Neural cell (in vitro differentiated cells): Measurements from ENCODE around the gene POLR2H. TPM values are rescaled to one million over a fixed set of nuclear protein-coding genes. Genes with fewer than 3 reads are reported as not detected.

ENCODE experiments used
- H2AFZ ChIP-seq: fragments of 200-600, 300-800 bp; sonication (generic), shearing (Covaris generic); 2 replicates; pipeline ENCODE4 v1.6.0; 2014; ENCODE audit warnings: low read depth, mild to moderate bottlenecking, antibody characterized with exemption, low read length, moderate library complexity
- H3F3A ChIP-seq: fragments of 200-600 bp; shearing (Covaris generic); 2 replicates; pipeline ENCODE4 v1.6.1; 2016; ENCODE audit warnings: mild to moderate bottlenecking, moderate library complexity, mixed read lengths, antibody characterized with exemption, low read length; ENCODE audit not compliant: insufficient read depth, poor library complexity, severe bottlenecking
- H3K27ac ChIP-seq: fragments of 200-600, 300-800 bp; sonication (generic), shearing (Covaris generic); 2 replicates; pipeline ENCODE4 v1.5.1; 2014; ENCODE audit warnings: mild to moderate bottlenecking, low read length, moderate library complexity
- H3K27me3 ChIP-seq: fragments of 300-800, 200-600 bp; sonication (generic), shearing (Covaris generic); 2 replicates; pipeline ENCODE4 v1.6.0; 2014; ENCODE audit warnings: mild to moderate bottlenecking, low read depth, low read length, moderate library complexity; ENCODE audit not compliant: insufficient read depth
- H3K36me3 ChIP-seq: fragments of 300-800, 200-600 bp; sonication (generic), shearing (Covaris generic); 2 replicates; pipeline ENCODE4 v1.5.1; 2014; ENCODE audit warnings: mild to moderate bottlenecking, antibody characterized with exemption, low read length, moderate library complexity; ENCODE audit not compliant: insufficient read depth
- H3K4me2 ChIP-seq: fragments of 300-800, 200-600 bp; sonication (generic), shearing (Covaris generic); 2 replicates; pipeline ENCODE4 v1.6.0; 2014; ENCODE audit warnings: mild to moderate bottlenecking, low read length
- H3K4me3 ChIP-seq: fragments of 300-800, 200-600 bp; sonication (generic), shearing (Covaris generic); 2 replicates; pipeline ENCODE4 v1.5.1; 2014; ENCODE audit warnings: mild to moderate bottlenecking, low read length, moderate library complexity
- H3K79me2 ChIP-seq: fragments of 200-600 bp; shearing (Covaris generic); replicated peaks from 2 replicates; pipeline ENCODE4 v1.6.0; 2014; ENCODE audit warnings: mild to moderate bottlenecking, low read length, moderate library complexity; ENCODE audit not compliant: insufficient read depth
- H3K9ac ChIP-seq: fragments of 300-800, 200-600 bp; sonication (generic), shearing (Covaris generic); 2 replicates; pipeline ENCODE4 v1.6.1; 2016; ENCODE audit warnings: mild to moderate bottlenecking, low read length, mixed read lengths
- H3K9me2 ChIP-seq: fragments of 200-600 bp; shearing (Covaris generic); 2 replicates; pipeline ENCODE4 v1.6.1; 2016; ENCODE audit warnings: mild to moderate bottlenecking, low read length, mixed read lengths; ENCODE audit not compliant: insufficient read depth
- H3K9me3 ChIP-seq: fragments of 200-600, 300-800 bp; sonication (generic), shearing (Covaris generic); 2 replicates; pipeline ENCODE4 v1.6.1; 2016; ENCODE audit warnings: mild to moderate bottlenecking, mixed run types, low read length, moderate library complexity, mixed read lengths
- H4K20me1 ChIP-seq: fragments of 200-600 bp; shearing (Covaris generic); 2 replicates; pipeline ENCODE4 v1.6.1; 2016; ENCODE audit warnings: mild to moderate bottlenecking, mixed run types; ENCODE audit not compliant: insufficient read depth
- EP300 ChIP-seq: fragments of 450-650 bp; conservative IDR thresholded peaks from 2 replicates; pipeline ENCODE4 v1.6.1; 2014; ENCODE audit warnings: antibody characterized with exemption, mild to moderate bottlenecking, moderate library complexity; ENCODE audit not compliant: poor library complexity, severe bottlenecking
- EZH2 ChIP-seq: fragments of 200-600, 300-800 bp; shearing (Covaris generic), sonication (generic); IDR thresholded peaks from 2 replicates; pipeline ENCODE4 v1.6.1; 2014; ENCODE audit warnings: antibody characterized with exemption, low read length, borderline replicate concordance, mild to moderate bottlenecking; ENCODE audit not compliant: insufficient read depth, poor library complexity, severe bottlenecking
- MXI1 ChIP-seq: fragments of 450-650 bp; conservative IDR thresholded peaks from 2 replicates; pipeline ENCODE4 v1.6.1; 2014; ENCODE audit warnings: antibody characterized with exemption, mild to moderate bottlenecking; ENCODE audit not compliant: poor library complexity, severe bottlenecking
- POLR2AphosphoS5 ChIP-seq: IDR thresholded peaks from 2 replicates; pipeline ENCODE4 v1.6.1; 2012
- RAD21 ChIP-seq: fragments of 450-650 bp; conservative IDR thresholded peaks from 2 replicates; pipeline ENCODE4 v1.6.1; 2014; ENCODE audit warnings: antibody characterized with exemption, mild to moderate bottlenecking, moderate library complexity
- SMC3 ChIP-seq: fragments of 450-650 bp; conservative IDR thresholded peaks from 2 replicates; pipeline ENCODE4 v1.6.1; 2014; ENCODE audit warnings: antibody characterized with exemption, mild to moderate bottlenecking, moderate library complexity; ENCODE audit not compliant: poor library complexity
- TAF1 ChIP-seq: IDR thresholded peaks from 2 replicates; pipeline ENCODE4 v1.6.1; 2012; ENCODE audit warnings: low read depth
- polyA plus RNA-seq: library from polyadenylated mRNA; depleted of rRNA; stranded (reverse); fragments of >200 nt; gene quantifications from 2 replicates; pipeline ENCODE4 v1.2.3, GENCODE V29; 2014
- TF ChIP-seq, protein P1 (sequence below): IDR thresholded peaks from 2 replicates; pipeline ENCODE4 v1.6.1; 2012; ENCODE audit warnings: borderline replicate concordance
- TF ChIP-seq, protein P2 (sequence below): fragments of 450-650 bp; IDR thresholded peaks from 2 replicates; pipeline ENCODE4 v1.5.1; 2014; ENCODE audit warnings: antibody characterized with exemption, mild to moderate bottlenecking, moderate library complexity; ENCODE audit not compliant: poor library complexity, severe bottlenecking

The POLR2H gene
- polyA plus RNA-seq, 1 donor from 2014 or later: 185 TPM

DNA sequence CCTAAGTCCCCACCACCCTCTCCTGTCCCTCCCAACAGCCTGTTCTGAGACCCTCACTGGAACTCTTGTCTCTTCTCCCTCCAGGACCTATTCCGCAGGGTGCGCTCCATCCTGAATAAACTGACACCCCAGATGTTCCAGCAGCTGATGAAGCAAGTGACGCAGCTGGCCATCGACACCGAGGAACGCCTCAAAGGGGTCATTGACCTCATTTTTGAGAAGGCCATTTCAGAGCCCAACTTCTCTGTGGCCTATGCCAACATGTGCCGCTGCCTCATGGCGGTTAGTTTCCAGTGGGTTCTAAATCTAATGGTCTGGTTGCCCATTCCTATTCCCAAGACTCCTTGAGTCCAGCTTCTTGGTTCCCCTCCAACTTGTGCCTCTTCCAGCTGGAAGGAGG is 37.8 kb upstream of the POLR2H start:
- Histone ChIP-seq H3F3A (no peaks in the 10 kb centered on the region), H3K27me3 (no peaks in the 10 kb centered on the region), H3K79me2 (peaks cover 7% of the 10 kb centered on the region), H3K9ac (no peak overlapping the region), H3K4me3 (no peak overlapping the region), H4K20me1 (no peaks in the 10 kb centered on the region), H3K27ac (no peak overlapping the region), H3K9me3 (no peaks in the 10 kb centered on the region), H3K9me2 (no peaks in the 10 kb centered on the region), H2AFZ (no peak overlapping the region), H3K36me3 (peaks cover 4% of the 10 kb centered on the region), H3K4me2 (no peak overlapping the region)
- TF ChIP-seq RAD21 (no peak), SMC3 (no peak), POLR2AphosphoS5 (no peak), MXI1 (no peak), EZH2 (no peak), TAF1 (no peak), EP300 (no peak)
- TF ChIP-seq, protein P1, sequence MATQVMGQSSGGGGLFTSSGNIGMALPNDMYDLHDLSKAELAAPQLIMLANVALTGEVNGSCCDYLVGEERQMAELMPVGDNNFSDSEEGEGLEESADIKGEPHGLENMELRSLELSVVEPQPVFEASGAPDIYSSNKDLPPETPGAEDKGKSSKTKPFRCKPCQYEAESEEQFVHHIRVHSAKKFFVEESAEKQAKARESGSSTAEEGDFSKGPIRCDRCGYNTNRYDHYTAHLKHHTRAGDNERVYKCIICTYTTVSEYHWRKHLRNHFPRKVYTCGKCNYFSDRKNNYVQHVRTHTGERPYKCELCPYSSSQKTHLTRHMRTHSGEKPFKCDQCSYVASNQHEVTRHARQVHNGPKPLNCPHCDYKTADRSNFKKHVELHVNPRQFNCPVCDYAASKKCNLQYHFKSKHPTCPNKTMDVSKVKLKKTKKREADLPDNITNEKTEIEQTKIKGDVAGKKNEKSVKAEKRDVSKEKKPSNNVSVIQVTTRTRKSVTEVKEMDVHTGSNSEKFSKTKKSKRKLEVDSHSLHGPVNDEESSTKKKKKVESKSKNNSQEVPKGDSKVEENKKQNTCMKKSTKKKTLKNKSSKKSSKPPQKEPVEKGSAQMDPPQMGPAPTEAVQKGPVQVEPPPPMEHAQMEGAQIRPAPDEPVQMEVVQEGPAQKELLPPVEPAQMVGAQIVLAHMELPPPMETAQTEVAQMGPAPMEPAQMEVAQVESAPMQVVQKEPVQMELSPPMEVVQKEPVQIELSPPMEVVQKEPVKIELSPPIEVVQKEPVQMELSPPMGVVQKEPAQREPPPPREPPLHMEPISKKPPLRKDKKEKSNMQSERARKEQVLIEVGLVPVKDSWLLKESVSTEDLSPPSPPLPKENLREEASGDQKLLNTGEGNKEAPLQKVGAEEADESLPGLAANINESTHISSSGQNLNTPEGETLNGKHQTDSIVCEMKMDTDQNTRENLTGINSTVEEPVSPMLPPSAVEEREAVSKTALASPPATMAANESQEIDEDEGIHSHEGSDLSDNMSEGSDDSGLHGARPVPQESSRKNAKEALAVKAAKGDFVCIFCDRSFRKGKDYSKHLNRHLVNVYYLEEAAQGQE: no peak
- TF ChIP-seq, protein P2, sequence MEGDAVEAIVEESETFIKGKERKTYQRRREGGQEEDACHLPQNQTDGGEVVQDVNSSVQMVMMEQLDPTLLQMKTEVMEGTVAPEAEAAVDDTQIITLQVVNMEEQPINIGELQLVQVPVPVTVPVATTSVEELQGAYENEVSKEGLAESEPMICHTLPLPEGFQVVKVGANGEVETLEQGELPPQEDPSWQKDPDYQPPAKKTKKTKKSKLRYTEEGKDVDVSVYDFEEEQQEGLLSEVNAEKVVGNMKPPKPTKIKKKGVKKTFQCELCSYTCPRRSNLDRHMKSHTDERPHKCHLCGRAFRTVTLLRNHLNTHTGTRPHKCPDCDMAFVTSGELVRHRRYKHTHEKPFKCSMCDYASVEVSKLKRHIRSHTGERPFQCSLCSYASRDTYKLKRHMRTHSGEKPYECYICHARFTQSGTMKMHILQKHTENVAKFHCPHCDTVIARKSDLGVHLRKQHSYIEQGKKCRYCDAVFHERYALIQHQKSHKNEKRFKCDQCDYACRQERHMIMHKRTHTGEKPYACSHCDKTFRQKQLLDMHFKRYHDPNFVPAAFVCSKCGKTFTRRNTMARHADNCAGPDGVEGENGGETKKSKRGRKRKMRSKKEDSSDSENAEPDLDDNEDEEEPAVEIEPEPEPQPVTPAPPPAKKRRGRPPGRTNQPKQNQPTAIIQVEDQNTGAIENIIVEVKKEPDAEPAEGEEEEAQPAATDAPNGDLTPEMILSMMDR: no peak

DNA sequence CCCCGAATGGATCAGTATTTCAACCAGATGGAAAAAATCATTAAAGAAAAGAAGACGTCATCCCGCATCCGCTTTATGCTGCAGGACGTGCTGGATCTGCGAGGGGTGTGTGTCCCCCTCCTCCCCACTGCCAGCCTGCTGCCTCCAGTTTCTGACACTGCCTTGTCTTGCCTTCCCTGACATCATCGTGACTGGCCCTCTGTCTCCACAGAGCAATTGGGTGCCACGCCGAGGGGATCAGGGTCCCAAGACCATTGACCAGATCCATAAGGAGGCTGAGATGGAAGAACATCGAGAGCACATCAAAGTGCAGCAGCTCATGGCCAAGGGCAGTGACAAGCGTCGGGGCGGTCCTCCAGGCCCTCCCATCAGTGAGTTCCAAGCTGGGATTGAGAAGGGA is 36.2 kb upstream of the POLR2H start:
- no peaks in the 10 kb centered on the region for H3F3A ChIP-seq
- H2AFZ ChIP-seq: no peak overlapping the region
- H4K20me1 ChIP-seq: no peaks in the 10 kb centered on the region
- H3K36me3 ChIP-seq: peaks cover 4% of the 10 kb centered on the region
- no peaks in the 10 kb centered on the region for H3K9me2 ChIP-seq
- H3K27me3 ChIP-seq: no peaks in the 10 kb centered on the region
- no peak overlapping the region for H3K27ac ChIP-seq
- no peak for TF ChIP-seq RAD21
- TF ChIP-seq EP300: no peak
- no peak for TF ChIP-seq MXI1
- TF ChIP-seq, protein P2: no peak
- TF ChIP-seq SMC3: no peak
- no peak for TF ChIP-seq POLR2AphosphoS5
- no peak for TF ChIP-seq EZH2
- TF ChIP-seq, protein P1: no peak
- TF ChIP-seq TAF1: no peak
- H3K79me2 ChIP-seq: no peaks in the 10 kb centered on the region
- H3K4me2 ChIP-seq: no peak overlapping the region
- H3K9me3 ChIP-seq: no peaks in the 10 kb centered on the region
- H3K9ac ChIP-seq: no peak overlapping the region
- no peak overlapping the region for H3K4me3 ChIP-seq
